Renal pelvis (tissue), 4 donors: ENCODE results near the gene SAMD10. TPM values are rescaled to one million over a fixed set of nuclear protein-coding genes. Genes with fewer than 3 reads are reported as not detected.
A peak's percentile ranks its signal among the peaks of the same experiment; 100 is the strongest.
"Not testable (repeated sequence)": the region's sequence is repeated elsewhere in the genome, so short reads cannot be mapped to it uniquely, and the experiment has no call there.

Experiments used
- DNase-seq: peaks from one replicate; pipeline ENCODE4 v3.0.0-alpha.2; 2013
- polyA plus RNA-seq, 3 donors: library from polyadenylated mRNA; unstranded; fragments of 120-200 nt; gene quantifications; one replicate each; pipeline ENCODE4 v1.2.1, GENCODE V29; 2013; ENCODE audit not compliant: insufficient read length in 3 of 3

SAMD10 gene
- polyA plus RNA-seq, 3 donors = 10.0 to 12.0 (median 11.1) TPM

GRCh38 chr20:64005394-64005793 lies 26.0 kb upstream of the SAMD10 start:
- DNase-seq = no peak

- no peak for DNase-seq
These were observed 24.7 kb upstream of the SAMD10 start for GRCh38 chr20:64003960-64004725.

- DNase-seq = no peak
These were observed 22.2 kb upstream of the SAMD10 start for GRCh38 chr20:64001607-64002011.

GRCh38 chr20:64000906-64001305 lies 21.5 kb upstream of the SAMD10 start:
- no peak for DNase-seq

GRCh38 chr20:63982937-63983336 lies 3.5 kb upstream of the SAMD10 start:
- no peak for DNase-seq

GRCh38 chr20:63980806-63981728 lies 1.6 kb upstream of the SAMD10 start, which contains the start of gene PRPF6:
Gene PRPF6 (plus strand): TSS chr20:63981132. CDS start chr20:63981246, 114 bp downstream.
- peak; percentile 96 for DNase-seq

GRCh38 chr20:63980317-63980805 lies 919 bp upstream of the SAMD10 start:
- no peak for DNase-seq

GRCh38 chr20:63979229-63979556 lies 249 bp downstream of the SAMD10 start:
- DNase-seq = no peak

- DNase-seq = no peak
These were observed 868 bp downstream of the SAMD10 start for GRCh38 chr20:63978319-63979228.

GRCh38 chr20:63977739-63978276 lies 1.6 kb downstream of the SAMD10 start:
- no peak for DNase-seq

GRCh38 chr20:63976980-63977738 lies 2.3 kb downstream of the SAMD10 start:
- no peak for DNase-seq

- not testable (repeated sequence) for DNase-seq
These were observed 2.9 kb downstream of the SAMD10 start for GRCh38 chr20:63976511-63976910.

- no peak for DNase-seq
These were observed 4.8 kb downstream of the SAMD10 start for GRCh38 chr20:63974402-63975200.

- peak; percentile 86 for DNase-seq
These were observed 5.6 kb downstream of the SAMD10 start for GRCh38 chr20:63973636-63974401.

- no peak for DNase-seq
These were observed 6.3 kb downstream of the SAMD10 start for GRCh38 chr20:63973160-63973479.

GRCh38 chr20:63972312-63973159 lies 6.9 kb downstream of the SAMD10 start:
- DNase-seq = no peak

GRCh38 chr20:63971960-63972311 lies 7.5 kb downstream of the SAMD10 start:
- not testable (repeated sequence) for DNase-seq
